HL-60 (cell line): Measurements from ENCODE around the gene SPG11.

ENCODE experiments used
- GABPA ChIP-seq: IDR thresholded peaks from 2 replicates; pipeline ENCODE4 v1.6.1; 2012; ENCODE audit warnings: low read depth
- POLR2AphosphoS5 ChIP-seq: IDR thresholded peaks from 2 replicates; pipeline ENCODE4 v1.6.1; 2012; ENCODE audit warnings: low read depth
- TF ChIP-seq, protein P1 (sequence below): IDR thresholded peaks from one replicate; pipeline ENCODE4 v1.5.1; 2011; ENCODE audit warnings: low read length, control low read depth, inconsistent platforms; ENCODE audit not compliant: insufficient read depth
- TF ChIP-seq, protein P2 (sequence below): IDR thresholded peaks from 2 replicates; pipeline ENCODE4 v1.6.1; 2012; ENCODE audit warnings: low read depth; ENCODE audit not compliant: insufficient replicate concordance

DNA sequence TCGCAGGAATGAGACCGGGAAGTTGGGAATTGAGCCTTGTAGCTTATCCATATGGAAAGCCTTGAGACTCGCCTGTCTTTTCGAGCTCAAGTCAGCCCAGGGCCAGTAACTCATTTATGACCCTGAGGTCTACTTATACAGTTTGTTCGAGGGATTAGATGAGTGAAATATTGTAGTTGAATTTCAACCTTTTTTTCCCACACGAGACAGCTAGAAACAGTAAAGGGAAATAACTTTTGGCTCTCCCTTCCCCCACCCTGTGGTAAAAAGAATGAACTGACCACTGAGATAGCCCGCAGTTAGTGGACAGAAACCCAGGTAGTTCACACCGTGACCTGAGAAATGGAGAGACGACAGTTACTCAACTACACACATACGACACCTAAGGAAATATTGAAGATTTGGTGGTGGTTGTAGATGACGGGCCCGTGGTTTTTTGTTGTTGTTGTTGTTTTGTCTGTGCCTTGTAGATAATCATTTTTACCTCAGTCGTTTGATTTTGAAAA, 125.7 kb downstream of the SPG11 start:
- TF ChIP-seq, protein P1, sequence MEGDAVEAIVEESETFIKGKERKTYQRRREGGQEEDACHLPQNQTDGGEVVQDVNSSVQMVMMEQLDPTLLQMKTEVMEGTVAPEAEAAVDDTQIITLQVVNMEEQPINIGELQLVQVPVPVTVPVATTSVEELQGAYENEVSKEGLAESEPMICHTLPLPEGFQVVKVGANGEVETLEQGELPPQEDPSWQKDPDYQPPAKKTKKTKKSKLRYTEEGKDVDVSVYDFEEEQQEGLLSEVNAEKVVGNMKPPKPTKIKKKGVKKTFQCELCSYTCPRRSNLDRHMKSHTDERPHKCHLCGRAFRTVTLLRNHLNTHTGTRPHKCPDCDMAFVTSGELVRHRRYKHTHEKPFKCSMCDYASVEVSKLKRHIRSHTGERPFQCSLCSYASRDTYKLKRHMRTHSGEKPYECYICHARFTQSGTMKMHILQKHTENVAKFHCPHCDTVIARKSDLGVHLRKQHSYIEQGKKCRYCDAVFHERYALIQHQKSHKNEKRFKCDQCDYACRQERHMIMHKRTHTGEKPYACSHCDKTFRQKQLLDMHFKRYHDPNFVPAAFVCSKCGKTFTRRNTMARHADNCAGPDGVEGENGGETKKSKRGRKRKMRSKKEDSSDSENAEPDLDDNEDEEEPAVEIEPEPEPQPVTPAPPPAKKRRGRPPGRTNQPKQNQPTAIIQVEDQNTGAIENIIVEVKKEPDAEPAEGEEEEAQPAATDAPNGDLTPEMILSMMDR: no peak
- TF ChIP-seq, protein P2, sequence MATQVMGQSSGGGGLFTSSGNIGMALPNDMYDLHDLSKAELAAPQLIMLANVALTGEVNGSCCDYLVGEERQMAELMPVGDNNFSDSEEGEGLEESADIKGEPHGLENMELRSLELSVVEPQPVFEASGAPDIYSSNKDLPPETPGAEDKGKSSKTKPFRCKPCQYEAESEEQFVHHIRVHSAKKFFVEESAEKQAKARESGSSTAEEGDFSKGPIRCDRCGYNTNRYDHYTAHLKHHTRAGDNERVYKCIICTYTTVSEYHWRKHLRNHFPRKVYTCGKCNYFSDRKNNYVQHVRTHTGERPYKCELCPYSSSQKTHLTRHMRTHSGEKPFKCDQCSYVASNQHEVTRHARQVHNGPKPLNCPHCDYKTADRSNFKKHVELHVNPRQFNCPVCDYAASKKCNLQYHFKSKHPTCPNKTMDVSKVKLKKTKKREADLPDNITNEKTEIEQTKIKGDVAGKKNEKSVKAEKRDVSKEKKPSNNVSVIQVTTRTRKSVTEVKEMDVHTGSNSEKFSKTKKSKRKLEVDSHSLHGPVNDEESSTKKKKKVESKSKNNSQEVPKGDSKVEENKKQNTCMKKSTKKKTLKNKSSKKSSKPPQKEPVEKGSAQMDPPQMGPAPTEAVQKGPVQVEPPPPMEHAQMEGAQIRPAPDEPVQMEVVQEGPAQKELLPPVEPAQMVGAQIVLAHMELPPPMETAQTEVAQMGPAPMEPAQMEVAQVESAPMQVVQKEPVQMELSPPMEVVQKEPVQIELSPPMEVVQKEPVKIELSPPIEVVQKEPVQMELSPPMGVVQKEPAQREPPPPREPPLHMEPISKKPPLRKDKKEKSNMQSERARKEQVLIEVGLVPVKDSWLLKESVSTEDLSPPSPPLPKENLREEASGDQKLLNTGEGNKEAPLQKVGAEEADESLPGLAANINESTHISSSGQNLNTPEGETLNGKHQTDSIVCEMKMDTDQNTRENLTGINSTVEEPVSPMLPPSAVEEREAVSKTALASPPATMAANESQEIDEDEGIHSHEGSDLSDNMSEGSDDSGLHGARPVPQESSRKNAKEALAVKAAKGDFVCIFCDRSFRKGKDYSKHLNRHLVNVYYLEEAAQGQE: no peak
- no peak for TF ChIP-seq POLR2AphosphoS5
- TF ChIP-seq GABPA: no peak
